GM19238 (cell line): ENCODE results near the gene GNB1L.
A peak's percentile ranks its signal among the peaks of the same experiment; 100 is the strongest.

Source experiments
- DNase-seq: peaks from one replicate; pipeline ENCODE4 v3.0.0; 2011; ENCODE audit warnings: low spot score; ENCODE audit not compliant: insufficient read length

GNB1L gene, protein sequence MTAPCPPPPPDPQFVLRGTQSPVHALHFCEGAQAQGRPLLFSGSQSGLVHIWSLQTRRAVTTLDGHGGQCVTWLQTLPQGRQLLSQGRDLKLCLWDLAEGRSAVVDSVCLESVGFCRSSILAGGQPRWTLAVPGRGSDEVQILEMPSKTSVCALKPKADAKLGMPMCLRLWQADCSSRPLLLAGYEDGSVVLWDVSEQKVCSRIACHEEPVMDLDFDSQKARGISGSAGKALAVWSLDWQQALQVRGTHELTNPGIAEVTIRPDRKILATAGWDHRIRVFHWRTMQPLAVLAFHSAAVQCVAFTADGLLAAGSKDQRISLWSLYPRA

DNA sequence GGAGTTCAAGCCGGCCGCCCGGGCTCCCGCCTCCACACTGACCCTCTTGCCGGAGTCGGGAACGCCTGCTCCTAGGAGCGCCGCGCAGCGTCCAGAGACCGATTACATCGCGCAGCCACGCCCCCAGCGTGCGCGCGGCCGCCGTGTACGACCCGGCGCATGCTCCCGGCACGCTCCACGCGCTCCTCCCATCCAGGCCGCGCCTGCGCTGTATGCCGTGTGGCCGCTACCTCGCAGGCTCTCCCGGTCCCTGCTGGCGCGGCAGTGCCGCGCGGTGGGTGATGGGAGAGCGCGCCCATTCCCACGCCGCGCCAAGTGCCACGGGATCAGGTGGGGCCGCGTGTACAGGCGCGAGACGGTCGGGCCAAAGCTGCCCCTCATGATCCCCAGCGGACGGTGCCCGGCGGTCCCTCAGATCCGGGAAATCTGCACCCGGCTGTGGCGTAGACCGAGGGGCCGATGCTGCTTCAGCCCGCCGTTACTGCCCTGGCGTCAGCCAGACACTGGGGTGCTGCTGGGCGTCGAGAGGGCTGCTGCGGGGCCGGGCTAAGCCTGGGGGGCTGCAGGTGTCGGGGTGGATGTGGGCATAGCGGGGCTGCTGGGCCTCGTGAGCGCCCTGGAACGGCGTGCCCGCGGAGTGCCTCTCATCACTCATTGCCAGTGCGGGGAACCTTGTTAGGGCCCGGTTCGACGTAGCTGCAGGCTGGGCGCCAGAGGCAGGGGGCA is at the start of gene GNB1L, which contains the start of gene RTL10:
GNB1L (minus strand) TSS at position 97 of the 726 bp plus-strand sequence. CDS start 33,519 bp downstream, outside the sequence.
RTL10 (minus strand) TSS at position 97 of the 726 bp plus-strand sequence. CDS start 2,613 bp downstream, outside the sequence.
- DNase-seq = peak; percentile 94

DNA sequence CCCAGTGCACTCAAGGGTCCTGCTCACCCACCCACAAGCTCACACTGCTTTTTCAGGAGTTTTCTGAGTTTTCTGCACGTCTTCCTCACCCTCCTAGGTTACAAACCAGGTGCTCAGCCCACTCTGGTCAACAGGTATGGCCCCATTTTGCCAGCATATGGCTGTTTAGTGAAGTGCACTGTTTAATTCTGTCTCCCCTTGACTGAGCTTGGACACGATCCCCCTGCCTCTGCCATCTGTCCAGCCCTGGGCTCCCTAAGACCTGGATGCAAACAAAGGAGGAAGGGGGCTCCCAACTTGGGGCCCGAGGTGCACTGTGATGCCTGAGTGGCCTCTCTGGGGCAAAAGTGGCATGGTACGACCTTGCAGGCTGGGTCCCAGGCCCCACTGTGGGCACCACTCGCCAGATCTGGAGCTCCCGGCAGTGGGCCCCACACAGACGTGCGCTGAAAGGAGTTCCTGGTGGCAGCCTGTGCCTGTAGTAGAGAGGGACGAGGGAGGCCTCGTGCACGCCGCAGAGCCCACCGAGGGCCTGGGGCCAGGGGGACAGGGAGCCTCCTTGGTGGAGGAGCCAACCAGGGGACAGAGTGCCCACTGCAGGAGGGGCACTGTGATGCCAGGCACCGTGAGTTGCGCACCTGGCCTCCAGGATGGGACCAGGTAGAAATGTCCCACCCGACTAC is 49.6 kb upstream of the GNB1L start:
- no peak for DNase-seq

DNA sequence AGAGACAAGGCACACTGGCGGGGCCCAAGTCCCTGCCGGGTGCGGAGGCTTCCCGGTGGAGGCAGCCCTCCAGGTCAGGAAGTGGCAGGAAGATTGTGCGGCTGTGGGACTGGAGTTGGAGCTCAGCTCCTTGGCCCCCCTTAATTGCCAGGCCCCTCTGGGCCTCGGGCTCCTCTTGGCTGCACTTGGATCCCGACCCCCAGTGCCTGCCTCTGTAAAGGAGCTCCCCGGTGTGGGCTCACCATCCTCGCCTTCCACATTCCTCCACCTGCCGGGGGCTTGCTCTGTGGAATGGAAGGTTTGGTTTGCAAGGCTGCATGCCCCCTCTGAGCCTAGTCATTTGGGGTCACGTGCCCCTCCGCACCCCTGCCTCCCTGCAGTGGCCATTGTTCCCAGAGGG is 48.8 kb upstream of the GNB1L start:
- DNase-seq = no peak

DNA sequence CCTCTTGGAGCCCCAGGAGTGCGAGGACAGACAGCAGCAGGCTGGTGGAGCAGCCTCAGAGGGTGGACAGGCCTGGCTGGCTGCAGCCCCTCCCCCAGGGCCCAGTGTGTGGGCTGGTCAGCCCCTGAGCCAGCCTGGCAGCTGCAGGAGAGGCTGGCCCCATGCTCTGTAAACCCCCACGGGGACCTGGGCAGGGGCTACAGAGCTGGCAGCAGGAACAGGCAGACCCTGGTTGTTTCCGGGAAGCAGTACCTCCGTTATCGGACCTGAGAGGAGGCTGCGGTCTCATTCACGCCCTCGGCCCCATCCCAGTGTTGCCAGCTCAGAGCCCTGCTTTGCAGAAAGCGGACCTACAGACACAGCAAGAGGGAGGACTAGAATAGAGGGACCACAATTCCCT is 48.4 kb upstream of the GNB1L start:
- DNase-seq = no peak

DNA sequence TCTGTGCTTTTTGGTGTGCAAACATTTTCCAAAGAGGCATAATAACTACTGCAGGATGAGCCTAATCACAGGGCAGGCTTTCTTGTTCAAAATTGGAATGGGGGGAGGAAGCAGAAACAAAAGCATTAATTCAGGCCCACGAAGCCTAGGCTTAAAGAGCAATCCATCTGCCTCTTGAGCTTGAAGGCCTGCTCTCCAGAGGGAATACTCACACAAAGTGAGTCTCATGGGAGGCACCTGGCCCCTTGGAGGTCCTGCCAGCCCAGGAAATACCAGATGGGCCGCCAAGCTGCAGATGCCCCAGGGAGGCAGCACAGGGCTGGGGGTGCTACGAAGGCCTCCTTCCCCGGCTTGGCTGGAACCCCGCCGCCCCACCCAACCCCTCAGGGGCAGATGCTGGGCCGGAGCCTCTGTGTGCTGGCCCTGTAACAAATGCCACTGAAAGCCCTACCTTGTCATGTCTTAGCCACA is 47.6 kb upstream of the GNB1L start:
- no peak for DNase-seq

DNA sequence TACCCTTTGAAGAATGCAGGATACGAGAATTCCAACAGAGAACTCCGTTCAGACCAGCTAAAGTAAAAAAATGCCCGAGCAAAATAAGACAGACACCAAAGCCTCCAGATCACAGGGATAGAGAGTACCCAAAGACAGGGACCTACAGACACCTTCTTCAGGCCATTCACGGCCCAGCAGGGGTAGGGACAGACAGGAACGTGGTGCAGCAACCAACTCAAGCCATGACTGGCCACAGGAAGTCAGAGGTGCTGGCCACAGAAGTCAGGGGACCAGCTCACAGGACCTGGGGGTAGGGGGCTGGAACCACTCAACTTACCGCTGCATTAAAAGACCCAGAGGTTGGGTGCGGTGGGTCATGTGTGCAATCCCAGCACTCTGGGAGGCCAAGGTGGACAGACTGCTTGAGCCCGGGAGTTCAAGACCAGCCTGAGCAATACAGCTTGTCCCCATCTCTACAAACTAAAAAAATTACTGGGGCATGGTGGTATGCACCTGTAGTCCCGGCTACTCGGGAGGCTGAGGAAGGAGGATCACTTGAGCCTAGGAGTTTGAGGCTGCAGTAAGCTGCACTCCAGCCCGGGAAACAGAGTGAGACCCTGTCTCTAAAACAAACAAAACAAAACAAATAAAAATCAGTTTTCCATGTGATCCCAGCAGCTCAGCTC is 47.0 kb upstream of the GNB1L start:
- no peak for DNase-seq

DNA sequence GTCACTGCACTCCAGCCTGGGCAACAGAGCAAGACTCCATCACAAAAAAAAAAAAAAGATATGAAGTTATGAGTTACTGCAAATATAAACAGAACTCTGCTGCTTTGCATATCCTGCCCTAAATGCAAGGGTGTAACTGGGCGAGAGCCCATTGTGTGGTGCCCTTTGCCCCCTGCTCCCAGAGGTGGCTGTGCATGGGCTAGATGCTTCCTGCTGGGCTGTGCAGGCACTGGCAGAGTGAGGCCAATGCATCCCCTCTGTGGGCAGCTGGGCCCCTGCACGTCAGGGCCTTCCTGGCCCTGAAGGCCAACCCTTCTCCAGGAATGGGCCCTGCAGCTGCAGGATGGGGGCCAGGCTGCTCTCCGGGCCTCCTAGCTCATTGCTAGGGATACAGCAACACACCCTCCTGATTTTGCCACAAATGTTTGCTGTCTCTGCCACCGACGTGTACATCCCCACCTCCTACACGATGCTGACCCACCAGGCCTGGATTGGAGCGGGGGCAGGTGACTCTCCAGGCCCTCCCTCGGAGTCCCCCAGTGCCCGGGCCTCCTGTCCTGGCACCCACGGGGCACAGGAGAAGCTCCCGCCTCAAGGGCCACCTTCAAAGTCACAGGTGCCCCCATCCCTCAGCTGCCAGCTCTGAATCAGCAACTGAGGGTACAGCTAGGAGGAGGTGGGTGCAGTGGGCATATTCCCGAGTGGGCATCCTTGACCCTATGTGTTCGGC is 46.2 kb upstream of the GNB1L start:
- DNase-seq = no peak

DNA sequence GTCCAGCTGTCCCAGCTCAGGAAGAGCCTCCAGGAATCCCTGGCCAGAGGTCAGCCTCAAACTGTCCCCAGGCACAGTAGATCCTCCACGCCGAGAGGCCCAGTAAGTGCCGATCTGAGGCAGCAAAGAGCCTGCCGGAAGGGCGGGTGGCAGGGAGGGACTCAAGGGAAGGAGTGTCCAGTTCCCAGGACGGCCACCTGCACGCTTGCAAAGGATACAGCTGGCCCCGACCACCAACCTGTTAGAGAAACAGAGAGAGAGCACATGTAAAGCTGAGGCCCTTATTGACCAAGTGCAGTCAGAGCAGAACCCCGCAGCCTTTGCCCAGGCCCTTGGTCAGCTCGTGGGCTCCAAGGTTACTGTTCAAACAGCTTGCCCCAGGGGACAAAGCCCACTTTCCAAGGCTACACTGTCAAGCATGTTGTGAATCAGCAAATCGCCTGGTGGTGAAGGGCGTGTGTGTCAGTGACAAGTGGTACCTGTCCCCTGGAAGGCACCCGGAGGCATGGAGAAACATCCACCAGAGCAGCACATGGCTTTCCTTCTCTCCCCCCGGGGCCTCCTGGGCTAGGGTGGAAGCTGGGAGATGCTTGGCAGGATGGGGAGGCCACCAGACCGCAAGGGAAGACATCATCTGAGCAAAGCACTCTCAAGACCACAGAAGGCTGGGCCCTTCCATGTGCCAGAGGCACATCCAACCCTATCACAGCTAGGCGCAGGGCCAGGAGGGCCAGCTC is 44.3 kb upstream of the GNB1L start:
- no peak for DNase-seq

DNA sequence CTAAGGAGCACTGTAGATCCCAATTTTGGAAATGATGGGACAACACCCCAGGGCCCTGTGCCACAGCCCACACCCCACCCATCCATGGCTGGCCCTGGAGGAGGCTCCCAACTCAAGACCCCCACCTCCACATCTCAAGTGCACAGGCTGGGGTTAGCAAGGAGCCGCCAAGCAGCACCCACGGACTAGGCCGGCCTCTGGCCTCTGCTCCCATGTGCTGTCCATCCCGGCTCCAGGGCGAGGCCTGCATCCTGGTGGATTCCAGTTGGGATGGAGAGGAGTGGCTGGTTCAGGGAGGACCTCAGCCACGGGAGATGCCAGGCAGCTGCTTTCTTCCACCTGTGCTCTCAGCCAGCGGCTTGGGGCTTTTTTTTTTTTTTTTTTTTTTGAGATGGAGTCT is 43.5 kb upstream of the GNB1L start:
- no peak for DNase-seq

DNA sequence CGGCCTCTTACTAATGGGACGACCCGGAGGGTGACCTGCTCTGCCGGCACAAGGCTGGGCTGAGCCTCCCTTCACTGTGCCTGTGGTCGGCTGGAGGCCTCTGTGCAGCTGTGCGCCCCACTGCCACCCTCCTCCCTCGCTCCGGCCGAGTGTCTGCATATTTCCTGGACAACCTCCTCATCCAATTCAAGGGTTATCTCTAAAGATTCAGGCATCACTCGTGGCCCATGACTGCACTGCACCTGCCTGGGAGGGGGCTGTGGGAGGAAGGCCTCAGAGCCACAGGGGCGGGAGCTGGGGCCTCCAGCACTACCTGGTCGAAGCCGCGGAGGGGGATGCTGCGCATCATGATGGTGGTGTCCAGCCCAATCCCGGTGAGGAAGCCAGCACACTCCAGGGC is 43.1 kb upstream of the GNB1L start:
- no peak for DNase-seq

DNA sequence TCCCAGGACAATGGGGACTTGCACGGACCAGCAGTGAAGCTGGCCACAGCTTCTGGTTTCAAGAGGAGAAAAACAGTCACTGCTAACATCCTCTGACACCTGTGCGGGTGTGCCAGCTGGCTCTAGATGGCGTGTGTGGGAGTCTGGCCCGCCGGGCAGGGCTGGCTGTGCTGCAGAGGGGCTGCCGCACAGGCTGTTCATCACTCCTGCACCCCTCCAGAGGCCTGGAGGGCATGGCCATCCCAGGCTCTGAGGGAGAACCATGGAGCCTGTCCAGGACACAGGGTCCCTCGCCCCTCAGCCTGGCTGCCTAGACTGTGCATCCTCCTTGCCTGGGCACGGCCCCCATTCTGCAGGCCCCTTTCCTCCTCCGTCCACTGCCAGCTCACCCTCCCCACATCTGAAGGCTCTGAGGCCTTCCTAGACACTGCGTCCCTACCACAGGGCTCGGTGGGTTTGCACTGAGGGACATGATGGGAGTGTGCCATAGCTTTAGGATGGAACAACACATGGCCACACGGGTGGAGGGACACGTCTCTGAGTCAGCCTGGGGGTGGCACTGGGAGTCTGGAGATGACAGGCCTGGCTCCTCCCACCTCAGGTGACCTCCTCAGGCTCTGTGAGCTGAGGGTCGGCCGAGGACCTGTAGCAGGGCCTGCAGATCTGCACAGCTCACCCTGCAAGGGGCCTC is 42.1 kb upstream of the GNB1L start:
- no peak for DNase-seq

DNA sequence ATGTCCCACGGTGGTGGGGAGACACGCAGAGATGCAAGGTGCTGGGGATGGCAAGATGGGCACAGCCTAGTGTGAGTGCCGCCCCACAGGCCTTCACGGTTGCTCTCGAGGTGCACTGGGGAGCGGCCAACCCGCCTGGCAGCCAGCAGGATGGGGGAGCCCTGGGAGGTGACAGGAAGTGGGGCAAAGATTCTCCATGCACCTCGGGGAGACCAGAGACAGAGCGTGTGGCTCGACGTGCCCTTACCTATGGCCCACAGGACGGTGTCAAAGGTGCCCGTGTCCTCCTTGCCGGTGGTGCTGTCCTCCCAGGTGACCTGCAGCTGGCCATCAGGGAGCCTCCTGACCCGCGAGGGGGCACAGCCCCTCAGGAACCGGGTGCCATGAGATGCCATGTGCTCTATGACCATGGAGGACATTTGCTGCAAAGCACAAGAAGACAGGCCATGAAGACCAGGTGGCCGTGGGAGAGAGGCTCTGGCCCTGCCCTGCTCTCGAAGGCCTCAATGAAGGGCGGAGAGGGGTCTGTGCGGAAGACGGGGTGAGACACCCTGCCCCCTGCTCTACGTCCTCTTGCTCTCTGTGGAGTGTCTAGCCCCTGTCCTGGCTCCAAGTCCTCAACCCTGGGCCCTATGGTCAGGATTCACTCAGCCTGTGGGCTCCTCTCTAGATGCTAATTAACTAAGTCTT is 40.6 kb upstream of the GNB1L start:
- DNase-seq = no peak

DNA sequence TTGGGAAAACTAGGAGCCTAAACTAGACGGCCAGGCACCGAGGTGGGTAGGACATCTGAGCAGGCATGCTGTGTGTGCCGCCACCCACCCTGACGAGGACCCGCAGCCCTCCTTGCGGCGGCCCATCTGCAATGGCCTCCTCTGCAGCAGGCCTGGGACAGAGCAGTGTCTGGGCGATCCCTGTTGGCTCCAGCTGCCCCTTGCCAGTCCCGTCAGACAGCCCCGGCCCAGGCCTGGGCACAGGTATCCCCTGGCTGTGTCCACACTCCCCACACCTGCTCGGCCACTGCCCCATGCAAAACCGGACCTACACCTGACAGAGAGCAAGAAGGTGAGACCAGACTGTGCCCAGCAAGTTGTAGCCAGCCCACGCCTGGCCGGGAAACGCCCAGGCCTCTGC is 38.7 kb upstream of the GNB1L start:
- DNase-seq = no peak

DNA sequence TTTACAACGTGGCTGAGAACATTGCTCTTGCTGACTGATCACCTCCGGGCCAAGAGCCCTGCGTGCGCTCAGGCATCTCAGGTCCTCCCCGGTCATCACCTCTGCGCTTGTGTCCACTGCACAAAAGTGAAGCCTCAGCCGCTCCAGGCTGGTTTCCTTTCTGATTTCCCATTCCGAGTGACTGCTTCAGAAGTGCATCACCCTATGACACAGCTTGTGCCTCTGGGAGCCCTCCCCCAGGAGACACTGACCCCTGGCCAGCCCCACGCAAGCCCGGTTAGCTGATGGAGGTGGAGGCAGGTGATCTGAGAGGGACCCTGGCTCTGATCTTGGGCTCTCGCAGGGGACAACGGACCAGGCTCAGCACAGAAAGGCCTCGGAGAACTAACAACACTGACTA is 38.3 kb upstream of the GNB1L start:
- no peak for DNase-seq

DNA sequence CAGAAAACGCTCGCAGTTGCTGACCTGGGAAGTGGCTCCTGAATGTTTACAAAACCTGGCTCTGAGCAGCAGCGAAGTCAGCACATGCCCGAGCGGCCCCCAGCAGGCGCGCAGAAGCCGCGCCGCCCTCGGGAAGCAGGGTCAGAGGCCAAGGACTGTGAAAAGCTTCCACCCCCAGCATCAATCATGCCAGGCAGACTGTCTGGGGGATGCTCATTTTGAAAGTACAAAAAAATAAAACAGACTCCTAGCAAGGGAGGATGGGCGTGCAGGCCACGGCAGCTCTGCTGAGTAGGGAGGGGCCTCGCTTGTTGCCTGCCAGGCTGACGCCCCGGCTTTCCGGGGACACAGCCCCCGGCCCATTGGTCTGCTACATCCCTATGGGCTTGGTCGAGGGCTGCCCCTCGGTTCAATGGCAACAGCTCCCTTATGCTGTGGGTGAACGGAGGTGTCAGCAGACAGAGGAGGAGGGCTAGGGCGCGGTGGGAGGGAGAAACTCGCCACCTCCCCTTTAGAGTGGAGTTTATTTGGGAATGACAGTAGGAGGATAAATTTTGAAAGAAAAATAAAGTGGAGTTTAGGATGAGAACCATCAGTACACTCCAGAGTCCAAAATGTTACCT is 37.7 kb upstream of the GNB1L start:
- peak; percentile 45 for DNase-seq

DNA sequence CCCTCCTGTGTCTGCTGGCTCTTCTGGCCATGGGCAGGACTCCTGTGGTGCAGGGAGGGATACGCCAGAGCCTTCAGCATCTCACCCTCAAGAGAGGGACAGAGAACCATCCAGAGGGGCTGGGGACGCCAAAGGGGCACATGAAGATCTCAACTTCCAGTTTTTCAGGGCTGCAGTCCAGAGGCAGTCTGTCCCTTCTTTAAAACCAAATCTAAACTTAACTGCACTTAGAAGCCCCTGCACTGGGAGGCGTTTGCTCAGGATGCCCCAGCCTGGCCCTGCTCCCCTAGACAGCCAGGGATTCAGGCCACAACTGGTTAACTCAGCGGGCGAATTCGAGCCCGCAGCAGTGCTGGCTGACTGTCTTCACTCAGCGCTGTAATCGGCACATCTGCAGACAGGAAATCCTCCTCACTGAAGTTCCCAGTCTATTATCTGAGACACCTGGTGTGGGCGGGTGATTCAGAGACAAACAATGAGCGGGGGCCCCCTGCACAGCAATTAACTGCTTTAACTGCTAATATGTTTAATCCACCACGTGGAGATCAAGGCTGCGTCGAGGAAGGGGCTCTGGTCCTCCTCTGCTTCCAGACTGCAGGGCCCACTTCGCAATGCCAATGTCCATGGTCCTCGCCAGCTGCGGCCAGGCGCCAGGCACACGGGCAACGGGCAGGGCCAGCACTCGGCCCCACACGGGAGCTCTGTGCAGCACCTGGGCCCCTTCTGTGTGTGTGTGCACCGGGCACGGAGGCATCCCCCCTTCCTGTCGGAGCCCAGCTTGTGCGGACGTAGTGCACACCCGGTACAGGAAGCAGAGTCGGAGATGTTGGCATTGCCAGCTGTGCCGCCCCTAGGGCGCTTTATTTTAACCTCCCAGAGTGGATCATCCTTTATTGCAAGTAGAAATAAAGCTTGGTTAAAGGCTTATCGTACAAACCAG is 36.9 kb upstream of the GNB1L start:
- peak; percentile 81 for DNase-seq

DNA sequence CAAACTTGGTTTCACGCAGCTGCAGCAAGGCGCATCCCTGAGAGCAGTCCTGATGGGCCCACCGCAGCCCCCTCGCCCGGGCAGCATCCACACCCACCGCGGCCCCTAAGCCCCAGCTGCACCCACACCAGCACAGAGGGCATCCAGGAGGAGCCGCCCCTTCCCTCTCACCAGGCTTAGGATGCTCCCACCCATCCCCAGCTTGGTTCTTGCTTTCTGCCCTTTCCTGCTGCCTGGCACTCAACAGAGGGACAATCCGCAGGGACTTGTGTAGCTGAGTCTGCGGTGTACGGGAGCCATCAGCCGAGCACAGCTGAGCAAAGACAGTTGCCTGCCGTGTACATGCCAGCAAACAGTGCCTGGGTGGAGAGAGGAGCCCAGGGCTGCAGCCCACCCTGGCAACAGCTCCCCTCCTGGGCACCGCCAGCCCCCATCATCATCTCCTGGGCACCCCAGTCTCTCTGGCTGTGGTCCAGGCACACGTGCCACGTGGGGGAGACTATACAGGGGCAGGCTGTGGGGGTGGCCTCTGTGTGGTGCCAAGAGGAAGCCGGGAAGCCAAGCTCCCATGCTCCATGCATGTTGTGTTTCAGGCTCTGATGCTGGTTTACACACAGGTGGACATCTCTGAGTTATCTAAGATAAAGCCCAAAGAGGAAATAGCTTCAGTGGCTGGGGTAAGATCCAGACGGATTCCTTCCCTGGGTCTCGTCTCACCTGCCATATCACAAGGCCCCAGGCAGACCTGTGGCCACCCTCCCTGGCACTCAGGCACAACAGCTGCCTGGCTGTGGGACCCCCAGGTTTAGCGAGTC is 36.0 kb upstream of the GNB1L start:
- no peak for DNase-seq
